SK-N-SH treated with all-trans-retinoic acid at 6 μM for 48 hours (cell line): ENCODE results near the gene SFXN5.

ENCODE experiments used
- ATAC-seq: fragments of 200-7000 bp; cut with Tn5 transposase; 3 replicates; pipeline ENCODE4 v1.9.1; 2020; ENCODE audit warnings: mild to moderate bottlenecking, moderate library complexity
- ARNTL ChIP-seq: fragments of 450-650 bp; formaldehyde crosslinking; IDR thresholded peaks from 2 replicates; pipeline ENCODE4 v1.5.0; 2020; ENCODE audit warnings: low read depth, mild to moderate bottlenecking, moderate library complexity, borderline replicate concordance
- CREB5 ChIP-seq: fragments of 250-450 bp; sonication (Bioruptor Pico); IDR thresholded peaks from 2 replicates; pipeline ENCODE4 v1.5.1; 2020; ENCODE audit warnings: low read depth, mild to moderate bottlenecking, moderate library complexity
- CSRNP3 ChIP-seq: fragments of 250-450 bp; sonication (Bioruptor Pico); IDR thresholded peaks from 2 replicates; pipeline ENCODE4 v1.5.1; 2021; ENCODE audit warnings: mild to moderate bottlenecking, moderate library complexity
- ESRRG ChIP-seq: fragments of 250-450 bp; sonication (Bioruptor Pico); IDR thresholded peaks from 2 replicates; pipeline ENCODE4 v1.6.1; 2021; ENCODE audit warnings: mild to moderate bottlenecking
- ISL1 ChIP-seq: fragments of 250-450 bp; sonication (Bioruptor Pico); IDR thresholded peaks from 2 replicates; pipeline ENCODE4 v2.1.2; 2022; ENCODE audit warnings: mild to moderate bottlenecking, moderate library complexity
- OSR1 ChIP-seq: fragments of 250-450 bp; sonication (Bioruptor Pico); IDR thresholded peaks from 2 replicates; pipeline ENCODE4 v1.8.0; 2022; ENCODE audit warnings: moderate library complexity, mild to moderate bottlenecking, inconsistent platforms
- PATZ1 ChIP-seq: fragments of 250-450 bp; sonication (Bioruptor Pico); IDR thresholded peaks from 2 replicates; pipeline ENCODE4 v1.8.0; 2020; ENCODE audit warnings: mild to moderate bottlenecking, moderate library complexity, borderline replicate concordance
- POU6F1 ChIP-seq: fragments of 250-450 bp; sonication (Bioruptor Pico); IDR thresholded peaks from 2 replicates; pipeline ENCODE4 v1.8.0; 2021; ENCODE audit warnings: low read depth, mild to moderate bottlenecking, moderate library complexity, borderline replicate concordance
- PPARA ChIP-seq: fragments of 250-450 bp; sonication (Bioruptor Pico); IDR thresholded peaks from 2 replicates; pipeline ENCODE4 v1.5.0; 2020; ENCODE audit warnings: mild to moderate bottlenecking, borderline replicate concordance
- RARB ChIP-seq: fragments of 250-450 bp; sonication (Bioruptor Pico); IDR thresholded peaks from 2 replicates; pipeline ENCODE4 v1.8.0; 2021; ENCODE audit warnings: mild to moderate bottlenecking, moderate library complexity
- SNAI2 ChIP-seq: fragments of 250-450 bp; sonication (Bioruptor Pico); IDR thresholded peaks from 2 replicates; pipeline ENCODE4 v1.5.0; 2020; ENCODE audit warnings: mild to moderate bottlenecking, moderate library complexity
- TCF4 ChIP-seq: fragments of 250-450 bp; sonication (Bioruptor Pico); IDR thresholded peaks from 2 replicates; pipeline ENCODE4 v1.8.0; 2021; ENCODE audit warnings: mild to moderate bottlenecking, moderate library complexity, borderline replicate concordance
- TOX ChIP-seq: fragments of 250-450 bp; sonication (Bioruptor Pico); IDR thresholded peaks from 2 replicates; pipeline ENCODE4 v1.8.0; 2021; ENCODE audit warnings: mild to moderate bottlenecking, moderate library complexity, borderline replicate concordance
- ZC3H10 ChIP-seq: fragments of 250-450 bp; sonication (Bioruptor Pico); IDR thresholded peaks from 2 replicates; pipeline ENCODE4 v1.5.1; 2021; ENCODE audit warnings: mild to moderate bottlenecking, moderate library complexity
- ZFP30 ChIP-seq: fragments of 450-650 bp; formaldehyde crosslinking; IDR thresholded peaks from 2 replicates; pipeline ENCODE4 v1.5.0; 2022; ENCODE audit warnings: mild to moderate bottlenecking, moderate library complexity
- ZNF565 ChIP-seq: fragments of 450-650 bp; formaldehyde crosslinking; conservative IDR thresholded peaks from 2 replicates; pipeline ENCODE4 v1.5.0; 2020; ENCODE audit warnings: low read depth, mild to moderate bottlenecking, moderate library complexity
- ZNF70 ChIP-seq: fragments of 450-650 bp; formaldehyde crosslinking; IDR thresholded peaks from 2 replicates; pipeline ENCODE4 v1.5.0; 2020; ENCODE audit warnings: mild to moderate bottlenecking, moderate library complexity
- ZNF8 ChIP-seq: fragments of 450-650 bp; formaldehyde crosslinking; IDR thresholded peaks from 2 replicates; pipeline ENCODE4 v1.5.0; 2020; ENCODE audit warnings: mild to moderate bottlenecking, moderate library complexity

Gene SFXN5

GRCh38 chr2:73076701-73077423 lies 5.3 kb upstream of the SFXN5 start:
- no peak for ATAC-seq
- no peak for TF ChIP-seq CSRNP3
- no peak for TF ChIP-seq ZNF565 (CRISPR knock-in tag)
- no peak for TF ChIP-seq TOX (CRISPR knock-in tag)
- no peak for TF ChIP-seq ISL1 (CRISPR knock-in tag)
- no peak for TF ChIP-seq TCF4
- TF ChIP-seq ARNTL (CRISPR knock-in tag): no peak
- TF ChIP-seq CREB5 (CRISPR knock-in tag): no peak
- TF ChIP-seq SNAI2 (CRISPR knock-in tag): no peak
- TF ChIP-seq ESRRG (CRISPR knock-in tag): no peak
- TF ChIP-seq ZNF8 (CRISPR knock-in tag): no peak

DNA sequence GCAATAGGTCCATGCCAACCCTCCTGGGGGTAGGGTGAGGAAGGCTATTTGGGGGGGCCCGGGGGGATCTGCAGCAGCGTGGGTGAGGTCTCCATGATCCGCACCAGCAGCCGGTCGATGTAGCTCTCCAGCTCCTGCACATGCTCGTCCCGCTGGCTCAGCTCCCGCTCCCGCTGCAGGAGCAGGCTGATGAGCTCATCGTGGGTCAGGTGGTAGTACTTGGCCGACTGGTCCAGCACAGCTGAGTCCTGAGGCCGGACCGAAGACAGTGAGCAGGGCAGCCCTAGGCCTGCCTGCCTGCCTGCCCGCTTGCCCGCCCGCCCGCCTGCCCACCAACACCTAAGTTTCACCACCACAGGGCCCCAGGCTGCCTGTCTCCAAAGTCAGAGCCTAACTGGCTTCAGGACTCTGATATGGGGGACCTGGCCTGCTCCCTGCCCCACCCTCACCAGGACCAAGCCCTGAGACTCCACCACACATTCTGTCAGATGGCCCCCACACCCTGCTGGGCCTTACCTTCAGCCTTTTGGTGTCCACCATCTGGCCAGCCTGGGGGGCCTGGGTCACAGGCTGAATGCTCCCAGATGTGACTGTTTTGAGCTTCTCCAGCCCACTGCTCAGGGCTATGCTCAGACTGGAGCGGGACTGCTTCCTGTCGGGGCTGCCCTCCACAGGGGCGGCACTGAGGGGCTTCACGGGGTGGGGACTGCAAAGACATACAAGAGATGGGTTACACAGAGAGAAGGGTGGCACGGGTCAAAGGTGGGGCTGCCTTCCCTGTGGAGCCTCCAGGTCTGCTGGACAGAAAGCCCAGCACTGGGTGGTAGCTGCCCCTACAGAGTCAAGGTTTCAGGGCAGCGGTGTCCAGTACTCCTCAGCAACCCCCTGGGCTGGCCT lies 4.2 kb upstream of the SFXN5 start:
- no peak for TF ChIP-seq ZFP30 (CRISPR knock-in tag)
- no peak for TF ChIP-seq ZNF565 (CRISPR knock-in tag)
- no peak for TF ChIP-seq PATZ1
- TF ChIP-seq PPARA (CRISPR knock-in tag): no peak
- TF ChIP-seq ZNF70 (CRISPR knock-in tag): no peak
- TF ChIP-seq CSRNP3: no peak
- TF ChIP-seq CREB5 (CRISPR knock-in tag): no peak
- TF ChIP-seq POU6F1: no peak
- TF ChIP-seq ISL1 (CRISPR knock-in tag): no peak
- no peak for TF ChIP-seq RARB (CRISPR knock-in tag)
- no peak for TF ChIP-seq ESRRG (CRISPR knock-in tag)
- no peak for TF ChIP-seq OSR1 (CRISPR knock-in tag)
- TF ChIP-seq ZC3H10 (CRISPR knock-in tag): no peak
- TF ChIP-seq TCF4: no peak
- no peak for TF ChIP-seq ZNF8 (CRISPR knock-in tag)
- no peak for ATAC-seq
